HG03025 (cell line): ENCODE data around the gene RAD51.
"Not testable (repeated sequence)": the region's sequence is repeated elsewhere in the genome, so short reads cannot be mapped to it uniquely, and the experiment has no call there.

Experiments
- ATAC-seq: cut with Tn5 transposase; IDR thresholded peaks from one replicate; pipeline ENCODE4 v1.9.1; 2021; ENCODE audit warnings: mild to moderate bottlenecking, moderate library complexity; ENCODE audit not compliant: unreplicated experiment, low FRiP score

RAD51 gene

GRCh38 chr15:40694688-40695468 is at the start of gene RAD51:
Gene RAD51, plus strand, starts transcription at chr15:40695174. Its CDS starts 3,585 bp downstream, at chr15:40698759.
- peak; percentile 74 for ATAC-seq

- no peak for ATAC-seq
These were observed 47.5 kb upstream of the RAD51 start for GRCh38 chr15:40647523-40647922.

- no peak for ATAC-seq
These were observed 44.5 kb upstream of the RAD51 start for GRCh38 chr15:40650479-40650878.

- no peak for ATAC-seq
These were observed 34.3 kb upstream of the RAD51 start for GRCh38 chr15:40660686-40661085.

- no peak for ATAC-seq
These were observed 30.1 kb upstream of the RAD51 start for GRCh38 chr15:40664909-40665308.

GRCh38 chr15:40676290-40676689 is 18.7 kb upstream of the RAD51 start:
- ATAC-seq = not testable (repeated sequence)

GRCh38 chr15:40676906-40677305 is 18.1 kb upstream of the RAD51 start:
- not testable (repeated sequence) for ATAC-seq

- ATAC-seq = no peak
These were observed 14.8 kb upstream of the RAD51 start for GRCh38 chr15:40680151-40680550.

- ATAC-seq = not testable (repeated sequence)
These were observed 14.0 kb upstream of the RAD51 start for GRCh38 chr15:40680959-40681358.

GRCh38 chr15:40684381-40684780 is 10.6 kb upstream of the RAD51 start:
- ATAC-seq = no peak

GRCh38 chr15:40685376-40685775 is 9.6 kb upstream of the RAD51 start:
- ATAC-seq = no peak

- no peak for ATAC-seq
These were observed 5.8 kb upstream of the RAD51 start for GRCh38 chr15:40688932-40689799.

GRCh38 chr15:40691737-40692136 is 3.2 kb upstream of the RAD51 start:
- no peak for ATAC-seq

- ATAC-seq = peak; percentile 14
These were observed 878 bp upstream of the RAD51 start for GRCh38 chr15:40693904-40694687.

- ATAC-seq = peak; percentile 27
These were observed 506 bp downstream of the RAD51 start for GRCh38 chr15:40695469-40695890.

GRCh38 chr15:40696228-40696627 is 1.3 kb downstream of the RAD51 start:
- ATAC-seq = no peak

GRCh38 chr15:40697916-40698315 is 2.9 kb downstream of the RAD51 start:
- no peak for ATAC-seq

GRCh38 chr15:40702077-40702476 is 7.1 kb downstream of the RAD51 start:
- no peak for ATAC-seq

GRCh38 chr15:40706121-40706520 is 11.1 kb downstream of the RAD51 start:
- no peak for ATAC-seq

- ATAC-seq = no peak
These were observed 19.2 kb downstream of the RAD51 start for GRCh38 chr15:40714144-40714543.

- ATAC-seq = no peak
These were observed 21.2 kb downstream of the RAD51 start for GRCh38 chr15:40716165-40716564.
